ENCODE measurements around the gene SMG9.

GRCh38 chr19:43711751-43712355 is 42.9 kb downstream of the SMG9 start:
- TF ChIP-seq CTCF (IDR thresholded peaks at IDR 0.05): no peak
- no peak for TF ChIP-seq POLR2A (IDR thresholded peaks at IDR 0.05)

Data from right lobe of liver (tissue), 4 donors.